ENCODE data around the gene SSX2IP.
"Not testable (repeated sequence)": the region's sequence is repeated elsewhere in the genome, so short reads cannot be mapped to it uniquely, and the experiment has no call there.

DNA sequence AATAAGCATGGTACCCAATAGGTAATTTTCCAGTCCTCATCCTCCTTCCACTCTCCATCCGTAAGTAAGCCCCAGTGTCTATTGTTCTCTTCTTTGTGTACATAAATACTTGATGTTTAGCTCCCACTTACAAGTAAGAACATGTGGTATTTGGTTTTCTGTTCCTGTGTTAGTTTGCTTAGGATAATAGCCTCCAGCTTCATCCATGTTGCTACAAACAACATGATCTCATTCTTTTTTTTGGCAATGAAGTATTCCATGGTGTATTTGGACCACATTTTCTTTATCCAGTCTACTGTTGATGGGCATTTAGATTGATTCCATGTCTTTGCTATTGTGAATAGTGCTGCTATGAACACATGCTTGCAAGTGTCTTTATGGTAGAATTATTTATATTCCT lies 37.5 kb upstream of the SSX2IP start:
- TF ChIP-seq, protein P1, sequence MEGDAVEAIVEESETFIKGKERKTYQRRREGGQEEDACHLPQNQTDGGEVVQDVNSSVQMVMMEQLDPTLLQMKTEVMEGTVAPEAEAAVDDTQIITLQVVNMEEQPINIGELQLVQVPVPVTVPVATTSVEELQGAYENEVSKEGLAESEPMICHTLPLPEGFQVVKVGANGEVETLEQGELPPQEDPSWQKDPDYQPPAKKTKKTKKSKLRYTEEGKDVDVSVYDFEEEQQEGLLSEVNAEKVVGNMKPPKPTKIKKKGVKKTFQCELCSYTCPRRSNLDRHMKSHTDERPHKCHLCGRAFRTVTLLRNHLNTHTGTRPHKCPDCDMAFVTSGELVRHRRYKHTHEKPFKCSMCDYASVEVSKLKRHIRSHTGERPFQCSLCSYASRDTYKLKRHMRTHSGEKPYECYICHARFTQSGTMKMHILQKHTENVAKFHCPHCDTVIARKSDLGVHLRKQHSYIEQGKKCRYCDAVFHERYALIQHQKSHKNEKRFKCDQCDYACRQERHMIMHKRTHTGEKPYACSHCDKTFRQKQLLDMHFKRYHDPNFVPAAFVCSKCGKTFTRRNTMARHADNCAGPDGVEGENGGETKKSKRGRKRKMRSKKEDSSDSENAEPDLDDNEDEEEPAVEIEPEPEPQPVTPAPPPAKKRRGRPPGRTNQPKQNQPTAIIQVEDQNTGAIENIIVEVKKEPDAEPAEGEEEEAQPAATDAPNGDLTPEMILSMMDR (conservative IDR thresholded peaks at IDR 0.05): not testable (repeated sequence)
- not testable (repeated sequence) for TF ChIP-seq EZH2 (IDR thresholded peaks at IDR 0.05; ENCODE audit: low read depth)

All from PC-9 (cell line).